Measurements from ENCODE around the gene CDKN2AIPNL. TPM values are rescaled to one million over a fixed set of nuclear protein-coding genes. Genes with fewer than 3 reads are reported as not detected.
"Not testable (repeated sequence)": the region's sequence is repeated elsewhere in the genome, so short reads cannot be mapped to it uniquely, and the experiment has no call there.

CDKN2AIPNL gene
- total RNA-seq, 1 donor from 2014 or later = 22.3 TPM

DNA sequence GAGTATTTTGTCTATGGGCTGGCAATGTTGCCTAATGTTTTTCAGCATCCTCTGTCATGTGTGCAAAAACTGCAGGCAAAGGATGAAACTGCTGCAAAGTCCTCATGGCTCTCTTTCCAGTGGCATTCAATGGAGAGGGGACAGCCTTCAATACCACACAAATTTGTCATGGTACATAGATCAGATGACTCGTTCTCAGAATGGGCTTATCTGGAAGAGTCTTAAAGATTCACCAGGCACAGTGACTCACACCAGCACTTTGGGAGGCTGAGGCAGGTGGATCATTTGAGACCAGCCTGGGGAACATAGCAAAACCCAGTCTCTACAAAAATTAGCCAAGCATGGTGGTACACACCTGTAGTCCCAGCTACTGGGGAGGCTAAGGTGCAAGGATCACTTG is 5.3 kb downstream of the CDKN2AIPNL start:
- intact Hi-C loops (cut with micrococcal nuclease) = no loop called here

GRCh38 chr5:134403951-134404350 is 7.7 kb downstream of the CDKN2AIPNL start:
- intact Hi-C loops (cut with micrococcal nuclease) = no loop called here

DNA sequence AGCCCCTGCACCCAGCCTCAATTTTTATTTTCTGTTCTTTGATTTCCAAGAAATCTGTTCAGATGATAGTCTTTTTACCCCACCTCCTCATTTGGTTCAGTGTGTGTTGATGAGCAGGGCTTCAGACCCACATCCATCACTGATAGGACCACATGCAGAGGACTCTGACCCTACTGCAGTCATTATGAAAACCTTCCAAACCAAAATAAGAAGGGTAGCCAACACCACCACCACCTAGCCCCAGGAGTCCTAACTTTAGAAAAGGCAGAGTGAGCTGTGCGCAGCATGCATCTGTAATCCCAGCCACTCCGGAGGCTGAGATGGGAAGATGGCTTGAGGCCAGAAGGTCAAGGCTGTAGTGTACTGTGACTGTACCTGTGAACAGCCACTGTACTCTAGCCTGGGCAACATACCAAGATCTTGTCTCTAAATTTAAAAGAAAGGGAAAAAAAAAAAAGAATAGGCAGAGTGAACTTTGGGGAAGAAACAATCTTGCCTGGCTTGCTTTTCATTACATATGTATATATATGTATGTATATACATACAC is 13.0 kb downstream of the CDKN2AIPNL start:
- intact Hi-C loops (cut with micrococcal nuclease) = no loop called here

DNA sequence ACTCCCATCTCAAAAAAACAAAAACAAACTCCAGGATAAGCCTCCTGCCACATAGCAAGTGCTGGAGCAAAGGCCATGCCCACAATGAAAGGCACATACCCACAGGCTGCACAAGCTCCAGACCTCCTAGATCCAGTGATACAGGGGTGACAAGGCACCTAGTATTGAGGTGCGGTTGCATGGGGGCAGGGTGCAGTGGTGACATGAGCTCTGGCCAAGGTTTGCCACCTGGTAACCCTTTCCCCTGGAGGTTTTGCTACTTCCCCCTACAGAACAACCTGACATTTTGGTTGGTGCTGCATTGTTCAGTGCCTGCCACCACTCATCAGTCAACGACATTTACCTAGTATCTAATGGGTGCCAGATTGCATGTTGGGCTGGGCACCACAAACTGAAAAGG is 14.5 kb downstream of the CDKN2AIPNL start:
- intact Hi-C loops (cut with micrococcal nuclease) = no loop called here

GRCh38 chr5:134396274-134396673 is 15.4 kb downstream of the CDKN2AIPNL start:
- intact Hi-C loops (cut with micrococcal nuclease) = no loop called here

DNA sequence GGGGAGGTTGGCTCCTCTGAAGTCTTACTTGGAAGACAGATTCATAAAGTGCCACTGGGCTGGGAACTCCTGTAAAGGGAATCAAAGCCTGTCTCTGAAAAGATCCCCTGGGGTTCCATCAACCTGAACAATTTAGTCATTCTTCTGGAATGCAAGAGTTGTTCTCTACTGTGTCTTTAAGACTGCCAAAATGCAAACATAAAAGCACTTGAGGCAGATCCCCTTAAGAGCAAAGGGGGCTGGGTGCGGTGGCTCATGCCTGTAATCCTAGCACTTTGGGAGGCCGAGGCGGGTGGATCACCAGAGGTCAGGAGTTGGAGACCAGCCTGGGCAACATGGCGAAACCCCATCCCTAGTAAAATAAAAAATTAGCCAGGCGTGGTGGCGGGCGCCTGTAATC is 16.7 kb downstream of the CDKN2AIPNL start:
- intact Hi-C loops (cut with micrococcal nuclease) = no loop called here

DNA sequence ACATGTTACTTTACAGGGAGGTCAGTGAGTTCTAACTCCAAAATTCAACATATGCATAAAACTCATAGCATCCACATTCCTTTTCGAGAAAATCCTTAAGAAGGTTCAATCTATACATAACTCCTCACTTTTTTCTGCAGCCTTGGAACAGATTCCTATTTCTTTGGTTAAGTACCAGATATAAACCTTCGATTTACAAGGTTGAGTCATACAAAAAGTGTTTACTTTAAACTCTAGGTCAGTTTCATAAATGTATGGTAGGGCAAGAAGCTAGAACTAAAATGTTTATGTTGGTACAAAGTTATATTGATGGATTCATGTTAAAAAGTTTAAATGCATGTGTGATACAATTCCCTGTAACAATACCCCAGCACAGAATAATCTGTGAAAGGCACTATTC is 19.4 kb downstream of the CDKN2AIPNL start:
- intact Hi-C loops (cut with micrococcal nuclease) = no loop called here

DNA sequence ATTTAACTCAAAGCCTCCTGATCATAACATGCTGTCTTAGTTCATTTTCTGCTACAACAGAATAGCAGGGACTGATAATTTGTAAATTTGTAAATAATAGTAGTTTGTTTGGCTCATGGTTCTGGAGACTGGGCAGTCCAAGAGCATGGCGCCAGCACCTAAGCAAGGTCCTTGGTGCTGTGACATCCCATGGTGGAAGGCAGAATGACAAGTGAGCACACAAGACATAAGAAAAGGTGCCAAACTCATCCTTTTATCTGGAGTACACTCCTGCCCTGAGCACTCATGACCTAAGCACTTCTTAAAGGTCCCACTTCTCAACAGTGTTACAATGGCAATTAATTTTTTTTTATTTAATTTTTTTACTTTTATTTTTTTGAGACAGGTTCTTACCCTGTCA is 24.2 kb downstream of the CDKN2AIPNL start:
- intact Hi-C loops (cut with micrococcal nuclease) = no loop called here

DNA sequence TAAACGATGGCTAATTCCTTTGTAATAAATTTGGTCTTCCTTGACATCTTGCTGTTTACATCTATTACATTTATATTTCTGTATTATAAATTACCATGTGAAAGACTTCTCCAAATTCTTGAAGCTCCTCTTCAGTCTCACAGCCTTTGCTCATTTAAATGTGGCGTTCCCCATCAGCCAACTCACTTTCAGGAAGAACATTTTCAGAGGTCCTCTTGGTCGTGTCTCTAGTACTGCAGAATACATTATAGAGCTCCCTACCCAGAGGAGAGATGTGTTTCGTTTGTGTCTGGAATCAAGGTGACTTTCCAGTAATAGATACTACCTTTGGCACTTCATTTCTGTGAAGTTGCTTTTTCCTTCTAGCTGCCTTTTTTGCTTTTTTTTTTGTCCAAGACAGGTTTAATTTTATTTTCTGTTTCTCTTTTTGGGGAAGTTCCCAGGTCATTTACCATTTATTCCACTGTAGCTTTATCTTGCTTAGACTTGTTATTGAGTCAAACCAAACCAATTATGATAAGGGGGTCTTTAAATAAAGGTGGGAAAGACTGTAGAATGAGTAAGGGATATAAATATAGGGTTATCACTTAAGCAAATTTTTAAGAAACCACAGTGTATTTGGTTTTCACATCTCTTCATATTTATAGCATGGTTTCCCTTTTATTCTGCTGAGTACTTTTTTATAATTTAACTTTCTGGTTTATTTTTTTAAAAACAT is 27.5 kb downstream of the CDKN2AIPNL start:
- intact Hi-C loops (cut with micrococcal nuclease) = no loop called here

DNA sequence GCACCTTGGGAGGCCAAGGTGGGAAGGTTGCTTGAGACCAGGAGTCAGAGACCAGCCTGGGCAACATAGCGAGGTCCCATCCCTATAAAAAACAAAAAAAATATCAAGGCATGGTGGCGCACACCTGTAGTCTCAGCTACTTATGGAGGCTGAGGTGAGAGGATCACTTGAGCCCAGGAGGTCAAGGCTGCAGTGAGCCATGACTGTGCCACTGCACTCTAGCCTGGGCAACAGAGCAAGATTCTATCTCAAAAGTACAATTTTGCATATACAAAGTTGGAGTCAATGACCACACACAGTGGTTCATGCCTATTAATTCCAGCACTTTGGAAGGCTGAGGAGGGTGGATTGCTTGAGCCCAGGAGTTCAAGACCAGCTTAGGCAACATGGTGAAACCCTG is 29.5 kb downstream of the CDKN2AIPNL start:
- intact Hi-C loops (cut with micrococcal nuclease) = not testable (repeated sequence)

DNA sequence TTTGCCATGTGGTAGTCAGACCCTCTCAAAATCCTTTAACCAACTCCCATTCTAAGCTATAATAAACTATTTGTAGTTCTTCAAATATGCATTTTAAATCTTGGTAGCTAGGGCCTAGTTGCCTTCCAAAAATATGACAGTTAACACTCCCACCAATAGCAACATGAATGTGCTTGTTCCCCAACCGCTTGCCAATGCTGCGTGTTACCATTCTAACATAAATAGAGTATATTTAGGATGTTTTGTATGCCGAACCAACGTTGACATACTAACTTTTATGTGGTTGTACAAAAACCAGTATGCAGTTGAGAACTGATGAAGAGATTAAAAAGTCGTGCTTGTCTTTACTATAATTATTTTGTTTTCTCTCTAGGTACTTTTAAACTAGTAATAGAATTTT is 31.3 kb downstream of the CDKN2AIPNL start:
- intact Hi-C loops (cut with micrococcal nuclease) = no loop called here

DNA sequence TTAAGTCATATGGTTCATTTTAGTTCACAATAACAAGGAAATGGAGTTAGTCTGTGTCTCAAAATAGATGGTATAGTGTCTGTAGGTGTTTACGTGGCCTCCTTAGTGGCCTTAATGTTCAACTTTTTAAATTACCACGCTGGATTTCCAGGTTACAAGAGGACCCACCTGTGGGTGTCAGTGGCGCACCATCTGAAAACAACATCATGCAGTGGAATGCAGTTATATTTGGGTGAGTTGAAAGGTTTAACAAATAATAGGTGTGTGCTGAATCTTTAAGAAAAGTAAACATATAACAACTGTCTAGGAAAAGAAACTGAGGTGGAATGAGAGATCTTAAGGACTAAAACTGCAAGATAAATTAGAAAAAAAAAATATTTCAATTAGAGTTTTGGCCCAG is 37.4 kb downstream of the CDKN2AIPNL start:
- intact Hi-C loops (cut with micrococcal nuclease) = loop anchor here (5.0 to 10.0 kb wide), 5 partner anchors 72 to 1509 kb away; partner anchors contain the start of genes DDX46, GDF9, PCBD2 and UQCRQ

DNA sequence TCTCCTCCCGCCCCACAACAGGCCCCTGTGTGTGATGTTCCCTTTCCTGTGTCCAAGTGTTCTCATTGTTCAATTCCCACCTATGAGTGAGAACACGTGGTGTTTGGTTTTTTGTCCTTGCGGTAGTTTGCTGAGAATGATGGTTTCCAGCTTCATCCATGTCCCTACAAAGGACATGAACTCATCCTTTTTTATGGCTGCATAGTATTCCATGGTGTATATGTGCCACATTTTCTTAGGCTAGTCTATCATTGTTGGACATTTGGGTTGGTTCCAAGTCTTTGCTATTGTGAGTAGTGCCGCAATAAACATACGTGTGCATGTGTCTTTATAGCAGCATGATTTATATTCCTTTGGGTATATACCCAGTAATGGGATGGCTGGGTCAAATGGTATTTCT is 38.0 kb downstream of the CDKN2AIPNL start:
- intact Hi-C loops (cut with micrococcal nuclease) = loop anchor here (5.0 to 10.0 kb wide), 5 partner anchors 71 to 1509 kb away; partner anchors contain the start of genes DDX46, GDF9, PCBD2 and UQCRQ

- intact Hi-C loops (cut with micrococcal nuclease) = loop anchor here (1.0 to 10.0 kb wide), 12 partner anchors 39 to 1507 kb away; partner anchors contain the start of genes CAMLG, CDKN2AIPNL, DDX46 and GDF9
These were observed 39.8 kb downstream of the CDKN2AIPNL start for GRCh38 chr5:134371834-134372340.

GRCh38 chr5:134370871-134371833 is 40.5 kb downstream of the CDKN2AIPNL start, which contains the start of gene UBE2B:
Gene UBE2B, plus strand, starts transcription at chr5:134371569. Its CDS starts 27 bp downstream, at chr5:134371596.
- intact Hi-C loops (cut with micrococcal nuclease) = loop anchor here (1.0 to 10.0 kb wide), 12 partner anchors 40 to 1506 kb away; partner anchors contain the start of genes CAMLG, CDKN2AIPNL, DDX46 and GDF9

DNA sequence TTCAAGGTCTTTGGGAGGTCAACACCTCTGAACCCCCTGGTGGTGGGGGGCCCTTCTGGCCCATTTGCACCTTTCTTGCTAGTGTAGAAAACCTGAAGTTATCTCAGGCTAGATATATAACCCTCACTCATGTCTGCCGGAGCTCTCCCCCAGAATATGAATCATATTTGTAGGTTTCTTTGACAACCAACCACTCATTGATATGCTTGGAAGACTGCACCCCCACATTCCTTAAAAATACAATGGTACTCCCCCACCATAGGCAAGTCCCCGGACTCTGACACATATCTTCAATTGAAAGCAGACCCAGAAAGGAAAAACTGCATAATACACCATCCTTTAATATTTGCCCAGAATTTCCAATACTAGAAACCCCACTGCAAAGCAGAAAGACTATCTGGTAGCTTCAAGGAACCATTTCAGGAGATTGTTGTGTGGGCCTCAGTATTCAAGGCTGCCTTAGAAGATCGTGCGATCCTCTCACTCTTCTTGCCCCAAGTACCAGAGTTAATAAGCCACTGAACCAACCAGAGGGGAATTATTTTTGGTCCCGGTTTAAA is 41.3 kb downstream of the CDKN2AIPNL start:
- intact Hi-C loops (cut with micrococcal nuclease) = loop anchor here (2.0 to 10.0 kb wide), 6 partner anchors 68 to 1506 kb away; partner anchors contain the start of genes DDX46, GDF9, PCBD2 and UQCRQ

DNA sequence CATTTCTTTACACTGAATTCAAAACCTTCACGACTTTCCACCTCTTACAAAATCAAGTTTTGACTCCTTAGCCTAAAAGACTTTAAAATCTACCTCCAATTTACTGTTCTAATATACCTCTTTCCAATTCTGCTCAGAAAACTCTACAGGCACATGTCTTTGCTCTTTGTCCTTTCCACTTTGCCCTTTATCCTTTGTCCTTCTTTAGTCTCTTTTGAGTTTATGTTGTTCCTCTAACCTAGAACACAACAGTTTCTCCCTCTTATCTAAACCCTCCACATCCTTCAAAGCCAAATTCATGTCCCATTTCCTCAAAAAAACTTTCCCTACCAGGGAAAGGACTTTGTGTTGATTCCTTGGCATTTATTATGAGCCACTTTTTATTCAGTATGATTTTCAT is 46.1 kb downstream of the CDKN2AIPNL start:
- intact Hi-C loops (cut with micrococcal nuclease) = loop anchor here (2.0 to 10.0 kb wide), 2 partner anchors 283 to 479 kb away; partner anchors contain the start of genes C5orf24 and SEC24A

DNA sequence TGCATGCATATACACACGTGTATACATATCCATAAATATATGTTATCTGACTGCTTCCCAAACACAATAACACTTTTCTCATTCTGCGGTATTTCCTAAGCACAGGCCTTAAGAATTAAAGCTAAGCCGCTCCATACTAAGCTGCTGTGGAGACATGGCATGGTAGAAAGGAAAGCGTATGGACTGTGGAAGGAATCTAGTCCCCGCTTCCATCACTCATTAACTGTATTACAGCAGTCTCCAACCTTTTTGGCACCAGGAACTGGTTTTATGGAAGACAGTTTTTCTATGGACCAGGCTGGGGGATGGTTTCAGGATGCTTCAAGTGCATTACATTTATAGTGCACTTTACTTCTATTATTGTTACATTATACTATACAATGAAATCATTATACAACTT is 56.0 kb downstream of the CDKN2AIPNL start:
- intact Hi-C loops (cut with micrococcal nuclease) = no loop called here

Measured in T-helper 2 cell treated with Interferon-gamma antibody and Interleukin-4, amounts not matched to agents 100 ng/mL and 5 ng/mL, for 36 hours (primary cell).